A673 (cell line): ENCODE results near the gene C4orf50.

ENCODE experiments used
- CTCF ChIP-seq: fragments of 300-800, 200-600 bp; sonication (generic); conservative IDR thresholded peaks from 2 replicates; pipeline ENCODE4 v1.5.1; 2017; ENCODE audit warnings: low read depth, mild to moderate bottlenecking, antibody characterized with exemption, low read length, moderate library complexity, mixed read lengths
- EZH2 ChIP-seq: fragments of 200-600 bp; sonication (generic); IDR thresholded peaks from 2 replicates; pipeline ENCODE4 v1.6.1; 2017; ENCODE audit warnings: borderline replicate concordance, low read depth, mild to moderate bottlenecking, mixed read lengths, antibody characterized with exemption, low read length; ENCODE audit not compliant: poor library complexity, severe bottlenecking

- no peak for TF ChIP-seq CTCF
- TF ChIP-seq EZH2, result no peak
These were observed 26.0 kb upstream of the C4orf50 start for GRCh38 chr4:6044276-6044675.
